ENCODE results near the gene ZNF414. TPM values are rescaled to one million over a fixed set of nuclear protein-coding genes. Genes with fewer than 3 reads are reported as not detected.

The ZNF414 gene
- total RNA-seq, 1 experiment from 2014 or later = 26.7 TPM

DNA sequence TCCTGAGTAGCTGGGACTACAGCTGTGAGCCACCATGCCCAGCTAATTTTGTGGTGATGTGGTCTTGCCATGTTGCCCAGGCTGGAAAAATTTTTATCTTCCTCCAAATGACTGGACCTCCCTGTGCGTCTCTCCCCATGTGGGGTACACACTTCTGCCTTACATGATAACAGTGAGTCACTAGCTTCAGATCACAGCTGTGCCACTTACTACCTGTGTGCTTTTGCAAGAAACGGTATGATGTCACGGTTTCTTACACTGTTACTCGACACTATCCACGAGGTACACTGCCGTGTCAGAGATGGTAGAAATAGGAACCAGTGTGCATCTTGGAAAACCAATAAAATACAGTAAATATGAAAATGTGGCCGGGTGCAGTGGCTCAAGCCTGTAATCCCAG lies 17.5 kb upstream of the ZNF414 start:
- no peak for TF ChIP-seq EZH2 (IDR thresholded peaks at IDR 0.05; ENCODE audit: borderline replicate concordance, low read depth, low read length, poor library complexity, severe bottlenecking)
- TF ChIP-seq, protein P1, sequence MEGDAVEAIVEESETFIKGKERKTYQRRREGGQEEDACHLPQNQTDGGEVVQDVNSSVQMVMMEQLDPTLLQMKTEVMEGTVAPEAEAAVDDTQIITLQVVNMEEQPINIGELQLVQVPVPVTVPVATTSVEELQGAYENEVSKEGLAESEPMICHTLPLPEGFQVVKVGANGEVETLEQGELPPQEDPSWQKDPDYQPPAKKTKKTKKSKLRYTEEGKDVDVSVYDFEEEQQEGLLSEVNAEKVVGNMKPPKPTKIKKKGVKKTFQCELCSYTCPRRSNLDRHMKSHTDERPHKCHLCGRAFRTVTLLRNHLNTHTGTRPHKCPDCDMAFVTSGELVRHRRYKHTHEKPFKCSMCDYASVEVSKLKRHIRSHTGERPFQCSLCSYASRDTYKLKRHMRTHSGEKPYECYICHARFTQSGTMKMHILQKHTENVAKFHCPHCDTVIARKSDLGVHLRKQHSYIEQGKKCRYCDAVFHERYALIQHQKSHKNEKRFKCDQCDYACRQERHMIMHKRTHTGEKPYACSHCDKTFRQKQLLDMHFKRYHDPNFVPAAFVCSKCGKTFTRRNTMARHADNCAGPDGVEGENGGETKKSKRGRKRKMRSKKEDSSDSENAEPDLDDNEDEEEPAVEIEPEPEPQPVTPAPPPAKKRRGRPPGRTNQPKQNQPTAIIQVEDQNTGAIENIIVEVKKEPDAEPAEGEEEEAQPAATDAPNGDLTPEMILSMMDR (conservative IDR thresholded peaks at IDR 0.05; ENCODE audit: low read depth, low read length) = no peak
- intact Hi-C loops (cut with micrococcal nuclease; ENCODE audit: unreplicated experiment) = no loop called here
- Histone ChIP-seq H3K36me3 (ENCODE audit: insufficient read depth, low read length, poor library complexity, severe bottlenecking) (no peaks in the 10 kb centered on the region), H3K9me3 (ENCODE audit: low read depth, low read length, poor library complexity, severe bottlenecking) (no peaks in the 10 kb centered on the region), H3K27me3 (replicated peaks; ENCODE audit: insufficient read depth, low read depth, low read length, poor library complexity) (no peaks in the 10 kb centered on the region), H3K4me3 (ENCODE audit: low read depth, low read length, poor library complexity, severe bottlenecking) (no peak overlapping the region), H3K4me1 (ENCODE audit: insufficient read depth, low read length, poor library complexity, severe bottlenecking) (peaks cover 6% of the 10 kb centered on the region), H3K27ac (ENCODE audit: low read depth, low read length, poor library complexity, severe bottlenecking) (no peak overlapping the region)
- ChIA-PET POLR2A (ENCODE audit: low non-redundant PET) (no interaction called here), CTCF (no interaction called here)
- DNase-seq (ENCODE audit: low spot score) = no peak
- no TSS peak for BruUV-seq (replicated peaks)

DNA sequence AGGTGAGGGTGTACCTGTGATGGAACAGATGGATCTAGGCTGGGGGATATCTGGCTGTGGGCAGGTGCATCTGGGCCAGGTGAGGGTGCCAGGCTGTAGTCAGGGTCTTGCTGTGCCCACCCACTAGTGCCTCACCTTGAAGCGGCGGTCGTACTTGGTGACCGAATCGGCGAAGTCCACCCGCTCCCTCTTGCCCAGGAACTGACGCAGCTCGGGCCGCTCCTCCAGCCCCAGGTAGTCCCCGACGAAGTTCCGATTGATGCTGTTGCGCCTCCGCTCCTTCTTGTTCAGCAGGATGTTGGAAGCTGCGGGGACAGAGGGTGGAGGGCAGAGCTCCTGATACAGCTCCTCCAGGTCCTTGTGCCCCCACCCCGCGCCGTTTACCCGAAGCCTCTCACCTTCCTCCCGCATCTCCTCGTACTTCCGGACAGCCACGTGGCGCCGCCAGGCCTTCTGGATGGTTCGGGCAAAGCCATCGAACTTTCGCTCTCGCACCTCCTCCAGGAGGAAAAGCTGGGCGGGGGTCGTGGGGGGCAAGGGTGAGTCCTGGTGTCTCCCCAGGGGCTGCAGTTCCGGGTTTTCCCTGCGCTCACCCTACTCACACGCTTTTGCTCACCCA lies 16.2 kb upstream of the ZNF414 start:
- H3K27ac ChIP-seq (ENCODE audit: low read depth, low read length, poor library complexity, severe bottlenecking) = no peak overlapping the region
- H3K36me3 ChIP-seq (ENCODE audit: insufficient read depth, low read length, poor library complexity, severe bottlenecking) = no peaks in the 10 kb centered on the region
- peaks cover 6% of the 10 kb centered on the region for H3K4me1 ChIP-seq (ENCODE audit: insufficient read depth, low read length, poor library complexity, severe bottlenecking)
- H3K4me3 ChIP-seq (ENCODE audit: low read depth, low read length, poor library complexity, severe bottlenecking) = no peak overlapping the region
- DNase-seq (ENCODE audit: low spot score) = no peak
- H3K9me3 ChIP-seq (ENCODE audit: low read depth, low read length, poor library complexity, severe bottlenecking) = no peaks in the 10 kb centered on the region
- TF ChIP-seq EZH2 (IDR thresholded peaks at IDR 0.05; ENCODE audit: borderline replicate concordance, low read depth, low read length, poor library complexity, severe bottlenecking) = no peak
- TF ChIP-seq, protein P1 (conservative IDR thresholded peaks at IDR 0.05; ENCODE audit: low read depth, low read length) = no peak
- intact Hi-C loops (cut with micrococcal nuclease; ENCODE audit: unreplicated experiment) = no loop called here
- ChIA-PET POLR2A (ENCODE audit: low non-redundant PET) (no interaction called here), CTCF (interaction anchor here (0.6 kb wide), 1 partner anchor 51 kb away, joined by 9 read pairs; no protein-coding TSS in a partner anchor)
- no peaks in the 10 kb centered on the region for H3K27me3 ChIP-seq (replicated peaks; ENCODE audit: insufficient read depth, low read depth, low read length, poor library complexity)
- no TSS peak for BruUV-seq (replicated peaks)

DNA sequence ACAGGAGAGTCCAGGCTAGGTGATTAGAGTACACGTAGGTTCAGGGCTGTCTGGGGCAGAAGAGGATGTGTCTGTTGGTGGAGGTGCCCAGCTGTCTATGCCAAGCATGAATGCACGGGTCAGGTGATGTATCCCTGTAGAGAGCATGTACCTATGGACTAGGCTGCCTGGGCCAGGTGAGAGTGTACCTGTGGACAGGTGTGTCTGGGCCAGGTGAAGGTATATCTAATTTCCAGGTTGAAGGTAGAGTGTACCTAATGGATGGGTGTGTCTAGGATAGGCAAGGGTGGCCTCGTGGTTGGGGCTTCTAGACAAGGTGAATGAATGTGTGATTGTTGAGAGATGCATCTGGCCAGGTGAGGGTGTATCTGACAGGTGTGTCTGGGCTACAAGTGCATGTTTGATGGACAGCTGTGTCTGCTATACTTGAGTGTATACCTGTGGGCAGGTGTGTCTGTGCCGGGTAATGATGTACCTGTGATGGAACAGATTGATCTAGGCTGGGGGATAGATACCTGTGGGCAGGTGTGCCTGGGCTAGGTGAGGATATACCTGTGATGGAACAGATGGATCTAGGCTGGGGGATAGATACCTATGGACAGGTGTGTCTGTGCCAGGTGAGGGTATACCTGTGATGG lies 15.5 kb upstream of the ZNF414 start:
- no peak for DNase-seq (ENCODE audit: low spot score)
- no peak overlapping the region for H3K4me3 ChIP-seq (ENCODE audit: low read depth, low read length, poor library complexity, severe bottlenecking)
- POLR2A ChIA-PET (ENCODE audit: low non-redundant PET) = no interaction called here
- H3K9me3 ChIP-seq (ENCODE audit: low read depth, low read length, poor library complexity, severe bottlenecking) = no peaks in the 10 kb centered on the region
- no peak overlapping the region for H3K27ac ChIP-seq (ENCODE audit: low read depth, low read length, poor library complexity, severe bottlenecking)
- H3K36me3 ChIP-seq (ENCODE audit: insufficient read depth, low read length, poor library complexity, severe bottlenecking) = no peaks in the 10 kb centered on the region
- intact Hi-C loops (cut with micrococcal nuclease; ENCODE audit: unreplicated experiment) = loop anchor here (5.0 kb wide), 1 partner anchor 177 kb away; no protein-coding TSS in a partner anchor
- BruUV-seq (replicated peaks) = no TSS peak
- CTCF ChIA-PET = interaction anchor here (0.6 kb wide), 1 partner anchor 52 kb away, joined by 9 read pairs; no protein-coding TSS in a partner anchor
- peaks cover 6% of the 10 kb centered on the region for H3K4me1 ChIP-seq (ENCODE audit: insufficient read depth, low read length, poor library complexity, severe bottlenecking)
- no peaks in the 10 kb centered on the region for H3K27me3 ChIP-seq (replicated peaks; ENCODE audit: insufficient read depth, low read depth, low read length, poor library complexity)
- TF ChIP-seq, protein P1 (conservative IDR thresholded peaks at IDR 0.05; ENCODE audit: low read depth, low read length) = no peak
